ENCODE data around the gene KNSTRN. TPM values are rescaled to one million over a fixed set of nuclear protein-coding genes. Genes with fewer than 3 reads are reported as not detected.
A peak's percentile ranks its signal among the peaks of the same experiment; 100 is the strongest.

KNSTRN gene
- total RNA-seq, 1 donor from 2014 or later: 152 TPM

DNA sequence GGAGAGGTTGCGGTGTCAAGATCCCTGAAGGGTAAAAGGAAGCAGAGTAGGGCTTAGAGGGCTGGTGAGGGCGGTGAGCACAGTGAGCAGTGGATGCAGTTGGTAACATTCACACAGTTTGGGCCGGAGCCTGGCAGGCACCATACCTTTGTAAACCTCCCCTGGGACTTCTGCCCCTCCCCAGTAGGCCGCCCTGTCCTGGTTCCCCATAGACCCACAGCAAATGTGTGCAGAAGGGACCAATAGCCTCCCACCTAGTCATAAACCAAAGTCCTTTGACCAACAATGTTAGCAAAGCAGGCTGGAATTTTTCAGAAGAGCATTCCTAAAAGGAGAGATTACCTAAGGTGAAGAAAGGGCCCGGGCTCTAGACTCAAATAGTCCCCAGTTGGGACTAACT, 33.4 kb upstream of the KNSTRN start:
- H3K9me3 Mint-ChIP-seq: no peaks in the 10 kb centered on the region
- peaks cover 26% of the 10 kb centered on the region for H3K27me3 Mint-ChIP-seq (ENCODE audit: insufficient read depth, low read depth)
- no peak for DNase-seq (ENCODE audit: low spot score)
- Histone ChIP-seq H3K36me3 (no peaks in the 10 kb centered on the region), H3K4me3 (no peak overlapping the region), H3K27me3 (no peaks in the 10 kb centered on the region), H3K27ac (no peak overlapping the region), H3F3A (ENCODE audit: low read depth) (no peaks in the 10 kb centered on the region), H3K9ac (no peak overlapping the region), H3K4me1 (peaks cover 2% of the 10 kb centered on the region), H4K20me1 (ENCODE audit: low read depth) (no peaks in the 10 kb centered on the region), H3K79me2 (ENCODE audit: low read depth) (no peaks in the 10 kb centered on the region), H3K9me3 (ENCODE audit: low read depth) (no peaks in the 10 kb centered on the region), H3K4me2 (no peak overlapping the region), H2AFZ (replicated peaks) (no peak overlapping the region)
- H3K36me3 Mint-ChIP-seq: no peaks in the 10 kb centered on the region
- no peak for TF ChIP-seq EZH2phosphoT487 (IDR thresholded peaks at IDR 0.05)
- TF ChIP-seq CTCF (IDR thresholded peaks at IDR 0.05): no peak
- TF ChIP-seq EZH2 (IDR thresholded peaks at IDR 0.05): no peak
- H3K4me3 Mint-ChIP-seq: no peak overlapping the region
- peaks cover 15% of the 10 kb centered on the region for H3K4me1 Mint-ChIP-seq
- no peak overlapping the region for H3K27ac Mint-ChIP-seq

DNA sequence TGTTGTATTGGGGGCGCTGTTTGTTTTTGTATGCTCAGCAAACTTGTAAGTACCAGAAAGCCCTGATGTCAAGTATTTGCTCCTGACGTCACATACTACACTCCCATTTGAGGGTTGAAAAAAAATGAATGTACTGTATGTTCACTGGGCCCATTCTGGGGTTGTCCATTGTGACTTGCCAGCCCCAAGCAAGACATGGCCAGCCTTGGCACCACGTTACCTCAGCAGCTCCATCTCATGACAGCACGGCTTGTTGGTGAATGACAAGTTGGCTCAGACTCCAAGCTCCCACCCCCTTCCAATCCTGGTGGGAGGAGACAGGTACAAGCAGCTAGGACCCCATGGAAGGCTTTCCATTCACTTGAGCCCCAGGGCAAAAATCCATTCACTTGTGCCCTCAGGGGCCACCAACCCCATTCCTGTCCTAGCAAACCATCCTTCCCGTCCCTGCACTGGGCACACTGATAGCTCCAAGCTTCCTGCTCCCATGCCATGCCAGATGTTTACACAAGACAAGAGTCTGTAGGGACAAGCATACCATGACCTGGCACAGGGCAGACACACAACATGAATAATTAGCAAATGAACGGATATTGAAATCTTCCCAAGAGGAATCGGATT, 30.1 kb upstream of the KNSTRN start:
- H3K4me1 ChIP-seq: peaks cover 10% of the 10 kb centered on the region
- H3K9me3 Mint-ChIP-seq: no peaks in the 10 kb centered on the region
- peaks cover 11% of the 10 kb centered on the region for H3F3A ChIP-seq (ENCODE audit: low read depth)
- no peaks in the 10 kb centered on the region for H3K36me3 Mint-ChIP-seq
- H3K36me3 ChIP-seq: no peaks in the 10 kb centered on the region
- H3K27ac ChIP-seq: no peak overlapping the region
- no peak overlapping the region for H3K27ac Mint-ChIP-seq
- TF ChIP-seq CTCF (IDR thresholded peaks at IDR 0.05) (no peak), EZH2phosphoT487 (IDR thresholded peaks at IDR 0.05) (no peak), EZH2 (IDR thresholded peaks at IDR 0.05) (no peak)
- H4K20me1 ChIP-seq (ENCODE audit: low read depth): no peaks in the 10 kb centered on the region
- H3K9me3 ChIP-seq (ENCODE audit: low read depth): no peaks in the 10 kb centered on the region
- H3K4me1 Mint-ChIP-seq: peaks cover 21% of the 10 kb centered on the region
- no peak overlapping the region for H2AFZ ChIP-seq (replicated peaks)
- peaks cover 14% of the 10 kb centered on the region for H3K27me3 ChIP-seq
- no peak overlapping the region for H3K4me3 ChIP-seq
- no peak overlapping the region for H3K4me3 Mint-ChIP-seq
- H3K4me2 ChIP-seq: no peak overlapping the region
- no peak overlapping the region for H3K9ac ChIP-seq
- H3K27me3 Mint-ChIP-seq (ENCODE audit: insufficient read depth, low read depth): peaks cover 20% of the 10 kb centered on the region
- DNase-seq (ENCODE audit: low spot score): no peak
- H3K79me2 ChIP-seq (ENCODE audit: low read depth): no peaks in the 10 kb centered on the region

DNA sequence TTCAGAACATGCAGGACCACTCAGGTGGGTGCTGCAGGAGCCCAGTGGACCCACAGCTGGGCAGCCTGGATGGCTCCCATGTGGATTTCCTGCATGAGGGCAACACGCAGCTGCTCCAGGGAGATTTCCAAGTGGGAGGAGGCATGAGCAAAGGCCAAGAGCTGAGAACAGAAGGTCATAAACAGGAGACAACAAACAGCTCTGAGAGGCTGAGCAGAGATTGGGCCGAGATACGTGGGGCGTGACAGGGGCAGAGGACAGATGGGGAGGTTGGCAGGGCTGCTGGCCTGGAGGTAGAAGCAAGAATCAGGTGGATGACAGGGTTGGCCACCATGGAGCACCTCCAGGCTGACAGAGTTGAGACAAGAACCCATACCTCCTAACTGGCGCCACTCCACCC, 28.8 kb upstream of the KNSTRN start:
- Histone ChIP-seq H3K9ac (no peak overlapping the region), H3K4me3 (no peak overlapping the region), H3K9me3 (ENCODE audit: low read depth) (no peaks in the 10 kb centered on the region), H3K79me2 (ENCODE audit: low read depth) (no peaks in the 10 kb centered on the region), H3K4me1 (peaks cover 14% of the 10 kb centered on the region), H2AFZ (replicated peaks) (no peak overlapping the region), H3K4me2 (no peak overlapping the region), H3F3A (ENCODE audit: low read depth) (peaks cover 21% of the 10 kb centered on the region), H3K27me3 (peaks cover 22% of the 10 kb centered on the region), H3K27ac (no peak overlapping the region), H3K36me3 (no peaks in the 10 kb centered on the region), H4K20me1 (ENCODE audit: low read depth) (peaks cover 4% of the 10 kb centered on the region)
- no peak for DNase-seq (ENCODE audit: low spot score)
- Mint-ChIP-seq H3K27ac (no peak overlapping the region), H3K4me3 (peak overlapping the region; percentile 43), H3K36me3 (no peaks in the 10 kb centered on the region), H3K9me3 (no peaks in the 10 kb centered on the region), H3K27me3 (ENCODE audit: insufficient read depth, low read depth) (peaks cover 18% of the 10 kb centered on the region), H3K4me1 (peaks cover 21% of the 10 kb centered on the region)
- TF ChIP-seq EZH2phosphoT487 (IDR thresholded peaks at IDR 0.05): no peak

DNA sequence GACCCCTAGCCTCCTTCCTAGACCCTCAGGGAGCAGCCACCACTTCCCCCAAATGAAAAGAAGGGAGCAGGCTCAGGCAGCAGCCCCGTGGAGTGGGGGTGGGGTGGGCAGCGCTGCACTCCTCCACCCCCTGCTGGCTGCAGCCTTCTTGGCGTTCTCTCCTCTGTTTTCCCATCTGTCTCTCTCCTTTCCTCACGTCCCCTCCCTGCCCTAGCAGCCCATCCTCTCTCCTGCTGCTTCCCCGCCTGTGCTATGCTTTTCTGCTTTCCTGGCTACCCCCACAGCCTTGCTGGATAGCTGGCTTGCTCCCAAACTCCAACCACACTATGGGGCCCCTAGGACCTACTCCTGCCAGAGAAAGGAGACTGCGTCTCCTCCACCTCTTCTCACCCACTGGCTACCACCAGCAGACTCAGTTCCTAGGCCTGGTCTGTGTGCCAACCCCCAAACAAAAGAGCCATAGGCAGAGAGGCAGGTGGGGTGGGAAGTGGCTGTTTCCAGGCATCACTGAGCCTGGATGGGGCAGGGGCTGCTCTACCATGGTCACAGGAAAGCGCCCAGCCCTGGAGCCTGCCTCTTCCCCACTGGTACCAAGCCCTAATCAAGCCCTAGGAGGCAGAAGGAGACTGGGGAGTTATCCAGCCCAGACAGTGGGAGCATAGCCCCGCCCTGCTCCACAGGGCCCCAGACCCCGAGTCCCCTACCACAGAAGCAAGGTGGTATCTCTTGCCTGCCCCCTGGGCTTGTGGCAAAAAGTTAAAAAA, 27.9 kb upstream of the KNSTRN start:
- no peak overlapping the region for H3K4me3 Mint-ChIP-seq
- peak overlapping the region; percentile 27 for H3K4me2 ChIP-seq

More for the DNA sequence above, 27.9 kb upstream of the KNSTRN start:
- Mint-ChIP-seq H3K36me3 (no peaks in the 10 kb centered on the region), H3K4me1 (peaks cover 25% of the 10 kb centered on the region), H3K27ac (no peak overlapping the region), H3K27me3 (ENCODE audit: insufficient read depth, low read depth) (peaks cover 22% of the 10 kb centered on the region), H3K9me3 (no peaks in the 10 kb centered on the region)
- H4K20me1 ChIP-seq (ENCODE audit: low read depth): peaks cover 8% of the 10 kb centered on the region
- H3K9me3 ChIP-seq (ENCODE audit: low read depth): no peaks in the 10 kb centered on the region
- H3K4me3 ChIP-seq: no peak overlapping the region
- H2AFZ ChIP-seq (replicated peaks): peak overlapping the region; percentile 19
- H3K4me1 ChIP-seq: peaks cover 18% of the 10 kb centered on the region
- no peaks in the 10 kb centered on the region for H3K36me3 ChIP-seq
- no peaks in the 10 kb centered on the region for H3K79me2 ChIP-seq (ENCODE audit: low read depth)
- DNase-seq (ENCODE audit: low spot score): peak; percentile 65
- peaks cover 31% of the 10 kb centered on the region for H3K27me3 ChIP-seq
- no peak overlapping the region for H3K9ac ChIP-seq
- H3K27ac ChIP-seq: no peak overlapping the region
- no peak for TF ChIP-seq EZH2phosphoT487 (IDR thresholded peaks at IDR 0.05)
- peak; percentile 21 for TF ChIP-seq CTCF (IDR thresholded peaks at IDR 0.05)
- H3F3A ChIP-seq (ENCODE audit: low read depth): peaks cover 28% of the 10 kb centered on the region
